Colon (tissue), 2 donors: Measurements from ENCODE around the gene MYO18A.
"Not testable (repeated sequence)": the region's sequence is repeated elsewhere in the genome, so short reads cannot be mapped to it uniquely, and the experiment has no call there.

ENCODE experiments used
- FAIRE-seq: peaks from 2 replicates; lab custom pipeline; 2012; peaks lifted over from hg19 to GRCh38; lab: Jason Lieb, UNC
- donor health status: control.
- donor health status: control.

MYO18A gene

DNA sequence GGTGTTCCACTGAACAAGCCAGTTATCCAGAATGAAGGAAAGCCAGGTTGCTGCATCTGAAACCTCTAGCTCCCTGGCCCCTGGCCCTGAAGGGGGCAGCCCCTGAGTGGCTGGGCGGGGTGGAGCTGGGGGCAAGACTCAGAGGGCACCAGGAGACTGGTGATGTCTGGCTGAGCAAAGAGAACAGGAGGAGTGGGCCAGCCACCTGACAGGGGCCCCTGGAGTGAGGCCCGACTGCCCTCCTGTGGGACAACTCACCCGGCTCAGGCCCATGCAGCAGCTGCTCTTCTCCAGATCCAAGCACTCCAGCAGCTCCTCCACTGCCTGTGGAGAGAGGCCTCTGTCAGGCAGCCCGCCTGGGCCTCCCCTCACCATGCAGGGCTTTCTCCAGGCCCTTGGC lies 76.9 kb downstream of the MYO18A start:
- FAIRE-seq: no peak

DNA sequence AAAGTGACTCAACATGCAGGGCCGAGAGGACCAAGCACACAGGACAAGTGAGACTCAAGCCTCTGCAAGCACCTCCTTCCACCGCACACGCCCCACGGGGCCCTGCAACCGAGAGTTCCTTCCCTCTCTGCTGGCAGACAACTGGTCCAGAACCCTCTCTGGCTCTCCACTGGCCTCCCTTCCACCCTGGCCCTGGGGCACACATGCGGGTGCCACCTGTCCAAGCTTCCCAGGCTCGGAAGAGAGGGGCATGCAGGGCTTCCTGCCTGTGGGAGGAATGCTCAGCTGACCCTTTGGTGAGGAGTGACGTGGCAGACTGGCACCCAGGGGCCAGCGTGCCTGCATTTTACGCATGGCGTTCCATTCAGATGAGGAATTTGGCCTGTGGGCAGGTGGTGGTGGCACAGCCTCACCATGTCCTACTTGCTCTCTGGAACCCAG lies 77.4 kb downstream of the MYO18A start:
- no peak for FAIRE-seq

DNA sequence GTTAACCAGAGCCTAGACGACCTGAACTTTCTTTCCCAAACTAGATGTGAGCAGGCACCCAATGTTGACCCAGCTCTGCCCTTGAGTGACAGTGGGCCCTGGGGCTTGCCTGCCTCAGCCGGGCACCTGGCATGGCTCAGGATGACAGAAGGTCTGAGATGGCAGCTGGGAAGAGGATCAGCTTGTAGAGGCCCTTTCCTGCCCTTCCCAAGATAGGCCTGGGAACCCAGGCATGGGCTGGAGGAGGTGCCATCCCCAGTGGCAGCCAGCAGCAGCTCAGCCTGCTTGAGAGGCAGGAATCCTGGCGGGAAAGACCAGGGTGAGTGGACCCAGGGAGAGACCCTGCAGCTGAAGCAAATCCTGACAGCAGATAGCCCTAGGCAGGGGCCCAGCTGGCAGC lies 78.2 kb downstream of the MYO18A start:
- no peak for FAIRE-seq

DNA sequence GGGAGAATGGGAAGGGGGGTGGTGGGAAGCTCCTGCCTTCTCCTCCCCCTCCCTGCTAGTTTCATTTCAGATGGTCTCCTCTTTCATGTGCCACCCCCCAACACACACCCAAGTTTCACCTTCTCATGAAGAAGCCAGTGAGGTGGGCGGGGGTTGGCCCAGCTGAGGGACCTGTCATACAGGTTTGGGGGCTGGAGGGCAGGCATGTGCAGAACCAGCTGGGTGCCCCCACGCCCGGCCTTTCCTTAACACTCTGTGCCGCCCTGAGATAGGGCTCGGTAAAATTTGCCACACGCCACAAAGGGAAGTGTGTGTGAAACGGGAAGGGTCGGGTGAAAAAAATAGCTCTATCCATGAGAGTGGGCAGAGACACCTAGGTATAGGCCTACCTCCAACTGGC lies 79.9 kb downstream of the MYO18A start:
- FAIRE-seq: no peak

DNA sequence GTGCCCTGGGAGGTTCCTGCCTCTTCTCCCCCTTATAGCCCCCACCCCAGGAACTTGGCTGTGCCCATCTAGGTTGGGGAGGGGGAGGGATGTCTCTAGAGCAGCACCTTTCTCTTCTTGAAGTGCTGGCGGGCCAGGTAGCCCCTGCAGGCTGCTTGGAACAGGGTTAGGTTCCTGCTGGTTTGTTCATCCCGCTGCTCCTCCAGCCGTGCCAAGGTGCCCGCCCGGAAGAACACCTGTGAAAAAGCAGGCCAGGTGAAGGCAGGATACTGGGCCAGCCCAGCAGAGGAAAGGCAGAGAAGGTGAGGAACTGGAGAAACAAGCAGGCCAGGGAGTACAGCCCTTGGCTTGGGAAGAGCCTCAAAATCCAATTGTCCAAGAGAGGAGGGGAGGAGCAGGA lies 80.7 kb downstream of the MYO18A start:
- FAIRE-seq: no peak

DNA sequence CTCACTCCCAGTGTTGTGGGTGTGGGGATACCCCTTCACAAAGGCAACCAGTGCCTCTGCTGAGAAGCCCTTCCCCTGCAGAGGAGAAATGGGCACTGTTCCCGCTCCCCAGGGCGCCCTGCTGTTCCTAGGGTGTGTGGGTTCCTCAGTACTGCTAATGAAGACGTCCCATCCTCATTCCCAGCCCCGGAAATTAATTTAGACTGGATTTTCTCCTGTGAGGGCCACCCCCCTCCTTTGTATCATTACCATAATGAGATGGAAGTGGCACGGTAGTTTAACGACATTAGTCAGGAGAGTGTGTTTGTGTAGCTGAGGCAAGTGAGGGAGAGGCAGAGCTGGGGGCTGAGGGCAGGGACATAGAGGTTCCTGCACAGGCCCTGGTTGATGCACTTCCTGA lies 84.1 kb downstream of the MYO18A start:
- FAIRE-seq: no peak

DNA sequence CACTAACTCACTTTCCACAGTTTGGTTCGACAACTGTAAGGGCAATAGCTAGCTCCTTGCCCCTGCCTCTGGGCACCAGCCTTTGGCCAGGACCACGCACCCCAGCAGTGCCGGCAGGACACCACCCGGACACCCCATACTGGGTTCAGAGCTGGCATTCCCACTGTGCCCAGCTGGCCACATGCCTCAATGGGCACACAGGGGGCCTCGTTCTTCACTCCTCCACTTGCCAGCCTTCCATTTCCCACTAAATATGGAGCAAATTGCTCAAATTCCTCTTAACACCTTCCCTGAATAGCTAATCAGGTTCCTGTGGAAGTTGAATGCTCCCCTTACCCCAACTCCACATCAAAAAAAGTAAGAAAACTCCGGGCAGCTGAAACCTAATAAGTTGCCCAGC lies 84.8 kb downstream of the MYO18A start:
- no peak for FAIRE-seq

DNA sequence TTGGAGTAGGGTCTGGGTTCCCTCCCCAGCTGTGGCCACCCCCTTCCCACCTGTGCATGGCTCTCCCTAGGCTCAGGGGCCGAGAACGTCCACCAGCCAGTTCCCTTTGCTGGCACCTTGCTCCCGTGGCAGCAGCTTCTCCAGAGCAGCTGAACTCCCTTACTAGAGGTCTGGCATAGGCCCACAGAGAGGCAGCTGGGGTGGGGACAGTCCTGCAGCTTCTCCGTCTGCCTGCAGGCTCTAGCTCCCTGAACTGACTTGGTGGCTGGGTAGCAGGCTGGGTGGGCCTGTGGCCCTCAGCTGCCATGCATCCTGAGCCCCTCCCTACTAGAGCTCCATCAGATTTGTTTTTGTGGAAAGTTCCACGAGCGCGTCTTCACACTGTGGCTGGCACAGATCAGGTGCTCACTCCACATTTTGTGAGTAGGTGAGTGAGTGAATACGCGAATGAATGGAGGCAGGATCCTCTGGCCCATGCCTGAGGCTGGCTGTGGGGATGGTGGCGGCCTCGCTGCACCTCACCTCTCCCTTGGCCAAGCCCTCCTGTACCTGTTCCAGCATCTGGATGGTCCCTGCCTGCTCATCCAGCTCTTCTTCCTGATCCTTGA lies 86.0 kb downstream of the MYO18A start:
- no peak for FAIRE-seq

DNA sequence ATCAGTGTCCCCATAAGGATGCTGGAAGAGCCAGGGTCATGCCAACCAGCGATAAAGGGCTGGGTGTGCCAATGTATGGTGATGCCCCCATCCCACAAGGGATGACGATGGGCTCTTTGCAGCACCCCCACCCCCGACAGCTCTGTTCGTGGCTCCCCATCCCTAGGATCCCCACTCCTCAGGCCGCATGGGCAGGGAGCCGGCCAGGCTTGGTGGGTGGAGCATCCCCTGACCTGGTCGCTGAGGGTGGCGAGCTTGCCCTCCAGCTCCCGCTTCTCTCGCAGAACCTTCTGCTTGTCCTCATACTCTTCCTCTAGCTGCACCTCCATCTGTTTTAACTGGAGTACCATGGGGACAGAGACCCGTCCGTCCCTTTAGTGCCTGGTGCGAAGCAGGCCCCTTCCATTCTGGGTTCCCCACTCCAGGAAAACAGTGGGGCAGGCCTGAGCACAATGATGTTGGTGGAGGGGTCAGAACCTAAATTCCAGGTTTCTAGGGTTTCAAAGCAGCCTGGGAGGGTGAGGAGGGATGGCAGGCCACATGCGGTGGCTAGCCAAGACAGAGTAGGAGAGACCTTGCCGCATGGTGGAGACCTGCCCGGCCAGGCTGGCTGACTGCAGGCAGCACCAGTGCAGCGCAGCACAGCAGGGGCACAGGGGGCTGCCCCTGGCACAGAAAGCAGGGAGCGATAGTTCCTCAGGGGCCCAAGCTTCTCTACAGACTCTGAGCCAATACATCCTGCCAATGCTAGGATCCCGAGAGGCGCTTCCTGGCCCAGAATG lies 86.9 kb downstream of the MYO18A start:
- no peak for FAIRE-seq

DNA sequence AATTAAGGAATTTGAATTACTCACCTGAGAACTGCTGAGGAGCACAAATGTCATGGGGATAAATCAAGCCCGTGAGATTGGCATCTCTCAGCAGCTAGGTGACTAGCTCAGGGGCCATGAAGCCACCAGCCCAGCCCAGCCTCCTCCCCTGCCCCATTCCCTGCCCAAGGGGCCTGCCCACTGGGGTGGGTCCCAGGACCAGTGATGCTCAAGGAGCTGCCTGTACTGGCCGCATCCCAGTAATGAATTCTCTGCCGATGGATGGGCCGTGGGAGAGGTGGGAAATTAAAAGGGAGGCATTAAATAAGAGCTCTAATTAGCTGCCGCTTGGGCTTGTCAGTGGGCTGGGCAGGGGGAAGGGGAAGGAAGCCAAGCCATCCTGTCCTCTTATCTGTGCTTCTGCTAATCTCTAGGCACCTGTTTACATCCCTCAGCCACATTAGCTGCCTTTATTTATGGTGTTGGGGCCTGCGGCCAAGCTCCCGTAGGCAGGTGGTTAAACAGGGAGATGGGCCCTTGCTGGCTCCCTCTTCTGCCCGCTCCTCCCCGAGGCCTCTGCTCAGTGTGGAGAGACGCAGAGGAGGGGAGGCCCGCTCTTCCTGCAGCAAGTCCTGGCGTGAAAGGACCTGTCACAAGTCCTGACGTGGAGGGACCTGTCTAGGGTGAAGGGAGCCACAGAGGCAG lies 88.5 kb downstream of the MYO18A start:
- FAIRE-seq: no peak

DNA sequence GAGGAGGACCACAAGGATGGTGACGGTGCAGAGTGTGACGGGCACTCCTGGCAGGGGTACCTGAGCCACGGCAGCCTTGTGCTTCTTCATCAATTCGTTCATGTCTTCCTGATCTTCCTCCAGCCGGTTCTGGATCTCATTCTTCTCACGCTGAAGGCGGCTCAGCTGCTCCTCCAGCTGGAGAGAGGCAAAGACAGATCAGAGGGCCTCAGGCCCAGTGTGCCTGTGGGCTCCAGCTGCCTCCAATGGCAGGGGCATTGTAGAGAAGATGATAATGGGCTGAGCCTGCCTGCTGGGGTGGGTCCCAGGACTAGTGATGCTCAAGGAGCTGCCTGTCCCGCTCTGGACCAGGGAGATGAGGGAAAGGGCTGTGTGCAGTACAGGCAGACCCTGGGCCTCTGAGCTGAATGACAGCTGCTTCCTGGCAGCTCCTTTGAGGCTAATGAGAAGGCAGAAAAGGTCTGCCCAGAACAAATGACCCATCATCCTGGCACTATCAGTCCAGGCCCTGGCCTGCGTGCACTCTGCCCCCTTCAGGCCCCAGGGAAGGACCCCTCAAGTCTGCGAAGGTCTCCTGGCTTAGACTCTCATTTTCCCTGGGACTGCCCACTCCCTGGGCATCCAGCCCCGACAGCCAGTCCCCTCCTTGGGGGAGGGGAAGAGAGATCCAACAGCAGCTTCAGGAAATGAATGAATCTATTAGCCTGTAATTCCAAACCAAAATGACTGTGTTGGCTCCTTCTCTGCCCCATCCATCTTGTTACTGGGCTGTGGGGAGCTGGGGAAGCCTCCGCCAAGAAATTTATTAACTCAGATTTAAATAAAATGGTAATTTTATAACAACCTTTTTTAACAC lies 89.2 kb downstream of the MYO18A start:
- FAIRE-seq: no peak

DNA sequence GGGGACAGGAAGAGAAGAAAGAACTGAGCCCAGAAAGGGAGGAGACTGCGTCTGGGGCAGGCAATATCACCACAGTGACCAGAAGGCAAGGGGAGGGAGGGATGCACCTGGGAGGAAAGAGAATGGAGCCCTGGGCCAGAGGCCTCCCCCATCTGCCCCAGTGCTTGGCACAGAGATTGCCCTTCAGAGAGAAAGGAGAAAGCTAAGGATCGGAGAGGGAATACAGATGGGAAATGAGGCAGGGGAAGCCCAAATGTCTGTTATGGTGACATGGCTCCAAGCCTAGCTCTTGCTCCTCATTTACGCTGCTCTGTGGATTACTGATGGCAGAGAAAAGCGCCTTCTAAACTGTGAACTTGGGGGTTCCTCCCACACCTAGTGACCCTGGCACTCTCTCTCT lies 90.1 kb downstream of the MYO18A start:
- no peak for FAIRE-seq

DNA sequence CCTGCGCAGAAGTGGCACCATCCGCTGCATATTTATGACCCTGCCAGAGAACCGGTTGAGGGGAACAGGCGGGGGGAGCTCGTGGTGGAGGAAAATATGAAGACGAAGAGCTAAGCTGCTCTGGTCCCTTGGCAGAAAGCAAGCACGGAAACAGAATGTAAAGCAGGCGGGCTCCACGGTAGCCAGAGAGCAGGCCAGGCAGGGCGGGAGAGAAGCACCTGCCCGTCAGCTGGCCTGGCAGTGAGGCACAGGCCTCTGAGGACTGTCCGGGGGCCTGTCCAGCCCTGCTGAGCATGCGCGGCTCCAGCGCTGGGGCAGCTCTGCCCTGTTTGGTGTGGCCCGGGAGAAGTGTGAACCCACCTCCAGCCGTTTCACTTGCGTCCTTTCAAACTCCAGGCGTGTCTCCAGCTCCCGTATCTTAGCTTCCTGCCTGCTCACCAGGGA lies 90.6 kb downstream of the MYO18A start:
- FAIRE-seq: no peak

DNA sequence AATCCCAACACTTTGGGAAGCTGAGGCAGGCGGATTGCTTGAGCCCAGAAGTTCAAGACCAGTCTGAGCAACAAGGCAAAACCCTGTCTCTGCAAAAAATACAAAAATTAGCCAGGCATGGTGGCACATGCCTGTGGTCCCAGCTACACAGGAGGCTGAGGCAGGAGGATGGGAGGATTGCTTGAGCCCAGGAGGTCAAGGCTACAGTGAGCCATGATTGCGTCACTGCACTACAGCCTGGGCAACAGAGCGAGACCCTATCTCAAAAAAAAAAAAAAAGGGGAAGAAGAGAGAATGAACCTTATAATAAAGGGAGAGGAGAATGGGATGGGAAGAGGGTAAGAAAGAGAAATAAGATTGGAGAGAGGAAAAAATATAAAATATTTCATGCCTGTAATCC lies 91.4 kb downstream of the MYO18A start:
- not testable (repeated sequence) for FAIRE-seq

DNA sequence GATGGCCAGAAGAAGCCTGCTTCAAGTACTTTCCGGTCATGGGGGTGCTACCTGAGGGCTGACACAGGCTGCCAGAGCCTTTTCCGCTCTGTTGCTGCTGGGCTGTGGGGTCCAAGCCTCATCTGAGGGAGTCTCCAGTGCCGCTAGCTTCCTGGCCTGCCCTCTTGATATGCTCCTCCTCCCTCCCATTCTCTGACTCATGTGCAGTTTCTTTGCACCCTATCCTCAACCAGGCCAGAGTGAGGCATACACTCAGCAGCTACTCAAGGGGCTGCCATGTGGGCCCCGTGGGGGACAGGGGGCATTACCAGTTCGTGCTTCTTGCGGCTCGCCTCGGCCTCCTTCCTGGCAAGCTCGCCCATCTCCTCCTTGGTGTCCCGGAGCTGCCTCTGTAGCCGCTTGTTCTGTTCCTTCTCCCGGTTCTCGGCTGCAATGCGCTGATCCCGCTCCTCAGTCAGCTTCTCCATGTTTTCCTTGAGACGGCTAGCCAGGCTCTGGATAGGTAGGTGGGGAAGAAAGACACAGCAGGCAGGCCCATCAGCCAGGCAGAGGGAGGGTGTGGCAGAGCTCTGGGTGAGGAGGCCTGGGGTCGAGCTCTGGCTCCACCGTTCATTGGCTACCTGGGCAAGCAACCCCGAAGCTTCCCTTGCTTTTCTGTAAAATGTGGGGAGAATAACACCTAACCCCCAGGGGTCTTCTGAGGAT lies 93.4 kb downstream of the MYO18A start:
- no peak for FAIRE-seq

DNA sequence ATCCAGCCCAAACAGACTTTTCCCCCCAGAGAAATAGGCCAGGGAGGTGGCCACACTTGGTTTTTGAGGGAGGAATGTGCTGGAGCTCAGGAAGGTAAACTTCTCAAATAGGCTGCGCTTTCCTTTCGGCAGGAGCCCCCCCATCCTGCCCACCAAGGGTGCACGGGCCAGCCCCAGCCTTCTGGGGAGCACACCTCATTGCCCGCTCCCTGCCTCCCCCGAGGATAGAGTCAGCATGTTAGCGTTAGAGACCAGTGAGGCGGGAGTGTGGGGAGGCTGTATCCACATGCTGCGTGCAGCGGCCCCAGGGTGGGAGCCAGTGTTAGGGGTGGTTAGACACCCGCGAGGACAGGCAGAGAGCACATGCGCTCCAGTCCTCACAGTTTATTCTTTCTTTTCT lies 95.0 kb downstream of the MYO18A start:
- no peak for FAIRE-seq

DNA sequence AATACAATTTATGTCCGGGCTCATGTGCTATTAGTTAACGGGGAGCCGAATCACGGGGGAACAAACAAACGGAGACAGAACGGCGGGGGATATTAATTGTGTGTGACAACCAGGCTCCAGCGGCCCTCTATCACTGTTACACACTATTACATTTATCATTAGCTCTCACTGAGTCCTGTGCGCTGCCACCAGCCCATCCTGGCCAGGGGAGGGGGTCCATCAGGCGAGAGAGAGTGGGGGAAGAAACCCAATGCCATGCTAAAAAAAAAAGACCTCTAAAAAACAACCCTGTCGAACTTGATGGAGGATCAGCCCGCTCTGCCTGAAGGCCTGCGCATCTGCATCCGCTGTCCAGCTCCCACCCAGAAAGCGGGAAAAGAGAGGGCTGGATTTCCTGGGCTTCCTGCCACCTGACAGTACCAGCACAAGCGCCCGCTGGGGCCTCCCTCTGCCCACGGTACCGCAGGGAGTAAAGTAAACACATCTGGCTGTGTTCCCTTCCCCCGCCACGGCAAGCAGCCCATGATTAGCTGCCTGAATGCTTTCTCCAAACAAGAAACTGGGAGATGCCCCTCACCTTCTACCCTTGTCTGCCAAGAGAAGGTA lies 95.6 kb downstream of the MYO18A start:
- FAIRE-seq: no peak

DNA sequence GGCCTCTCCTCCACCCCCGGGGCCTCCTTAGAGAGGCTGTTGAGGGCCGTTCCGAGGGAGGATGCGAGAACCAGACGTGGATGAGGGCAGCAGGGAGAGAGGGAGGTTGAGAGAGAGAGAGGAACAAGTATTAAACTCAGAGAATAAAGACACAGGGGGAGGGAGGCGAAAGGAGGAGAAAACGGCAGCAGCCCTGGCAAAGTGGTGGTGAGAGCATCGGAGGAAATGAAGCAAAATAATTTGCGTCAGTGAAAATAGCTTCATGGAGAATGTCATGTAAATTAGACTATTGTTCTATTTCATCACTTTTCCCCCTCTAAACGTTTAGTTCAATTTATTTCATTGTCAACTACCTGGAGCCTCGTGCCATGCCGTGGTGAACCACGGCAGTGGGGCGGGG lies 99.2 kb downstream of the MYO18A start:
- no peak for FAIRE-seq

DNA sequence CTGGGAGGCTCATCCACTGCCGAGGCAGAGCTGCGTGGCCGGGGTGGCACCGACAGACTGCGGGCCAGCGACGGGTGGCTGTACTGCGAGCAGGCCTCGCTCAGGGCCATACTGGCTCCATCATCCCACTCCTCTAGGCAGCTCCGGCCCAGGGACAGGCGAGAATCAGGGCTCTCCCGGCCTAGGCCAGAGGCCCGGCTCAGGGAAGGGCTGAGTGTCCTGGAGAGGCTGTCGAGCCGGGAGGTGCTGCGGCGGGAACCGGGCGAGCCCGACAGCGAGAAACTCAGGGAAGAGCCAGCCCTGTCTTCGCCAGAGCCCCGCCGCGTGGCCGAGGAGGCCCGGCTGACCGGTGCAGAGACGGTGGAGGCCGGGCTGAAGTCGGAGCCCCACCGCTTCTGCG lies 99.9 kb downstream of the MYO18A start:
- no peak for FAIRE-seq

DNA sequence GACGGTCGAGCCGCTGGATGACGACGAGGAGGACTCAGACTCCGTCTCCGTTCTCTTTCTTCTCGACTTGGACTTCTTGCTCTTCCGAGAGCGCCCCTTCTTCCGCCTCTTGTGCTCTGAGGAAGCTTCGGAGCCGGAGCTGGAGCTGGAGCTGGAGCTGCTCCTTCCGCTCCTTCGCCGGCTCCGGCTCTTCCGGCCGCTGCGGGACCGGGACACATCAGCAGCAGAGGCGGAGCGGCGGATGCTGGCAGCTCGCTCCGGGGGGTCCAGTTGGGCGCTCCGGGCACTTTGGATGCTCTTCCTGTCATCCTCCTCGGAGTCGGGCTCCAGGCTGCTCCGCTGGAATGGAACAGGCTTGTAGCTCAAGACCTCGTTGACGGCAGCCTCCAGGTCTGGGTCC lies 100.3 kb downstream of the MYO18A start:
- FAIRE-seq: no peak

DNA sequence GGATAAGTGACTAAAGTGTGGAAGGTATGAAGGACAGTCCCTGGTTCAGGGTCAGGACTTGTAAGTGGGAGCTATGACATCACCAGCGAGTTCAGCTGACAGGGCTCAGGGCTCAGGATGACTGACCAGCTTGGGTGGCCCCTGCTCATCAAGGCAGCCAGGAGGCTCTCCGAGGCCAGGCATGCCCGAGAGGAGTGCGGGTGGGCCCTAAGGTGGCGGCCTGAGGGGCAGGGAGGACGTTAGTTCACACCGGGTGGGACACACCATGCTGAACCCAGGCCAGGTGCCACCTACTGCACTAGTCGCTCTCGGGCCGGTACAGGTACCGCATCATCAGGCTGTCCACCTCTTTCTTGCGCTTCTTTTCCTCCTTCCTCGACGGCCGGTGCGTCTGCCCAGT lies 100.8 kb downstream of the MYO18A start:
- FAIRE-seq: no peak
